GM21717 (cell line): ENCODE measurements around the gene G6PC2.
"Not testable (repeated sequence)": the region's sequence is repeated elsewhere in the genome, so short reads cannot be mapped to it uniquely, and the experiment has no call there.

Experiments used
- ATAC-seq: cut with Tn5 transposase; IDR thresholded peaks from one replicate; pipeline ENCODE4 v1.9.1; 2021; ENCODE audit warnings: mild to moderate bottlenecking, moderate library complexity; ENCODE audit not compliant: unreplicated experiment

The G6PC2 gene, protein sequence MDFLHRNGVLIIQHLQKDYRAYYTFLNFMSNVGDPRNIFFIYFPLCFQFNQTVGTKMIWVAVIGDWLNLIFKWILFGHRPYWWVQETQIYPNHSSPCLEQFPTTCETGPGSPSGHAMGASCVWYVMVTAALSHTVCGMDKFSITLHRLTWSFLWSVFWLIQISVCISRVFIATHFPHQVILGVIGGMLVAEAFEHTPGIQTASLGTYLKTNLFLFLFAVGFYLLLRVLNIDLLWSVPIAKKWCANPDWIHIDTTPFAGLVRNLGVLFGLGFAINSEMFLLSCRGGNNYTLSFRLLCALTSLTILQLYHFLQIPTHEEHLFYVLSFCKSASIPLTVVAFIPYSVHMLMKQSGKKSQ

DNA sequence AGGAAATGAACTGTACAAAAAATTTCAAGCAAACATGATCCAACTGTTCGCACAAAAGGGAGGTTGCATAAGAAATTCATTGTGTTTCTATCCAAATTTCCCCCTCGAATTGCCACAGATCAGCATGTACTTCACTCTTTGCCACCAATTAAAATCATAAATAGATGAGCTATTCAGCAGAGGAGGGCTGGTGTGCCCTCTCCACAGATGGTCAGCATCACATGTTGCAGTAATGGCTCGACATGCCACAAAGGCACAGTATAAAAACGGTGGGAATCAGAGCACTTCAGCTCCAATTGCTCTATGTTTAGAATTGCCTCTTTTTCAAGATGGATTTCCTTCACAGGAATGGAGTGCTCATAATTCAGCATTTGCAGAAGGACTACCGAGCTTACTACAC is at the start of gene G6PC2:
TSS of gene G6PC2 (plus strand) at position 289 of the 400 bp plus-strand sequence. CDS start at position 330, 41 bp downstream.
- ATAC-seq: no peak

- ATAC-seq: no peak
Measured at GRCh38 chr2:168851674-168852320, 49.3 kb upstream of the G6PC2 start.

DNA sequence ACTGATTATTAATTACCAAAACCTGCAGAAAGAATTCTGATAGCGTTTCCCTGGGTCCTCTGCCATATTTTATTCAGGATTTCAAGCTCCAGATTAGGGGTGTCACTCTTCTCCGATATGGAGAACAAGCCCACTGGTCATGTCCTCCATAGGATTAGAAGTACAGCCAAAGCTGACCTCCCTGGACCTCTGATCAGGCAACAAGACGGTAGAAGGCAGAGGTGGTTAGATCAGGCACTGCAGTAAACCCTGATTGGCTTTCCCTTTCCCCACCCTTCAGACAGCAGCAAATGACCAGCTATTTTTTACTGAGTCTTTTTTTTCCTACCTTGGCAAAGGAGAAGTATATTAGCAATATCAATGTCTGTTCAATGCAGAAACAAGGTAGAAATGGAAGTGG is 48.6 kb upstream of the G6PC2 start:
- ATAC-seq: no peak

DNA sequence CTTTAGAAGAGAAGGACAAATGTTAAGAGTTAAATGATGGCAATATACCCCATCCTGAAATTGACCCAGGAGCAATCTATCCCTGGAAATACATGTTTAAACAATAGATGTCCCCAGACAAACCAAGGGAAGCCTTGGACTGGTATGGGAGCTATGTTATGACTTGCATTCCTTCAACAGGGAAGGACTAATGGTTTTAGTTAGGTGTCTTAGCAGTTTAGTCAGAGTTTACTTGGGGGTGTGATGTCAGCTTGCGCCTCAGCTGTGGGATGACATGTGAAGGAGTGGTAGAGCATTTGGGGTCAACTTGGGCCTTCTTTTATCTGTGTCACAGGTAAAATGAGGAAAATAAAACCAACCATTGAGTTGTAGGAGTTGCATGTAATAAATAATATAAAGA is 47.6 kb upstream of the G6PC2 start:
- ATAC-seq: no peak

GRCh38 chr2:168854651-168855050 is 46.4 kb upstream of the G6PC2 start:
- no peak for ATAC-seq

DNA sequence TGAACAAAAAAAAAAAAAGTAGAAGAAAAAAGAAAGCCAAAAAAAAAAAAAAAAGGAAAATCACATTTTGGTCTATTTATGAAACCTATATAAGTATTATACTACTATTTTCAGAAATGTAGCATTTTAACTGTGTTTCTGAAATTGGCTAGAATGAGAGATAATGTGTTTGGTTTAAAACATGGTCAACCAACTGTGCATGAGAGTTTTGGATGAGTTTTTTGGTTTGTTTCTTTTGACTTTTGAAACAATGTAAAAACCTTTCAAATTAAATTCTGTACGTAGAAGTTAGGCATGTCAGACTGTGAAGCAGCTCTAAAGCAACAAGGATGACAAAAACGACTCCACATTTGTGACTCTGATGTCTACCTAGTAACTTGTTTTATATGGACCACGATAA is 45.5 kb upstream of the G6PC2 start:
- ATAC-seq: no peak

DNA sequence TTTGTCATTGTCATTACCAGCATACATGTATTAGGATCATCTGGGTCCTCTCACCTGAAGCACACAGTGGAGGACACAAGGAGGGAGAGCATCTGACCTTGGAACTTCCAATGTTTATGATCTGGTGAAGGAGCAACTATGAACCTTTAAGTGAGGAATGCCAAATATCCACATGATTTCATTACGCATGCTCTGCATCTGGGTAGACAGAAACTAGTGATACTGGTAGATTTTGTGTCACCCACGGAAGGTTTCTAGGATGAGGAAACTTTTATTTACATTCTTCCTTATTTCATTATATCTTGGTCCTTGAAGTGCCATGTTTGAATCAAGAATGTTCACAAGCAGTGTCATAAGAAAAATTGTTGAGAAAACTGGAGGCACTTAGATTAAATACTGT is 42.9 kb upstream of the G6PC2 start:
- no peak for ATAC-seq

DNA sequence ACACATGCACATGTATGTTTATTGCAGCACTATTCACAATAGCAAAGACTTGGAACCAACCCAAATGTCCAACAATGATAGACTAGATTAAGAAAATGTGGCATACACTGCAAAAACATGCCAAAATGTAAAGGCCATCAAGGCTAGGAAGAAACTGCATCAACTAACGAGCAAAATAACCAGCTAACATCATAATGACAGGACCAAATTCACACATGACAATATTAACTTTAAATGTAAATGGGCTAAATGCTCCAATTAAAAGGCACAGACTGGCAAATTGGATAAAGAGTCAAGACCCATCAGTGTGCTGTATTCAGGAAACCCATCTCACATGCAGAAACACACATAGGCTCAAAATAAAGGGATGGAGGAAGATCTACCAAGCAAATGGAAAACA is 33.9 kb upstream of the G6PC2 start:
- ATAC-seq: not testable (repeated sequence)

DNA sequence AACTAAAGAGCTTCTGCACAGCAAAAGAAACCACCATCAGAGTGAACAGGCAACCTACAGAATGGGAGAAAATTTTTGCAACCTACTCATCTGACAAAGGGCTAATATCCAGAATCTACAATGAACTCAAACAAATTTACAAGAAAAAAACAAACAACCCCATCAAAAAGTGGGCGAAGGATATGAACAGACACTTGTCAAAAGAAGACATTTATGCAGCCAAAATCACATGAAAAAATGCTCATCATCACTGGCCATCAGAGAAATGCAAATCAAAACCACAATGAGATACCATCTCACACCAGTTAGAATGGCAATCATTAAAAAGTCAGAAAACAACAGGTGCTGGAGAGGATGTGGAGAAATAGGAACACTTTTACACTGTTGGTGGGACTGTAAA is 30.7 kb upstream of the G6PC2 start:
- ATAC-seq: not testable (repeated sequence)

DNA sequence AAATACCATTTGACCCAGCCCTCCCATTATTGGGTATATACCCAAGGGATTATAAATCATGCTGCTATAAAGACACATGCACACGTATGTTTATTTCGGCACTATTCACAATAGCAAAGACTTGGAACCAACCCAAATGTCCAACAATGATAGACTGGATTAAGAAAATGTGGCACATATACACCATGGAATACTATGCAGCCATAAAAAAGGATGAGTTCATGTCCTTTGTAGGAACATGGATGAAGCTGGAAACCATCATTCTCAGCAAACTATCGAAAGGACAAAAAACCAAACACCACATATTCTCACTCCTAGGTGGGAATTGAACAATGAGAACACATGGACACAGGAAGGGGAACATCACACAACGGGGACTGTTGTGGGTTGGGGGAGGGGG is 30.3 kb upstream of the G6PC2 start:
- ATAC-seq: not testable (repeated sequence)

GRCh38 chr2:168874368-168875054 is 26.6 kb upstream of the G6PC2 start:
- no peak for ATAC-seq

- ATAC-seq: not testable (repeated sequence)
Measured at GRCh38 chr2:168882163-168882562, 18.9 kb upstream of the G6PC2 start.

DNA sequence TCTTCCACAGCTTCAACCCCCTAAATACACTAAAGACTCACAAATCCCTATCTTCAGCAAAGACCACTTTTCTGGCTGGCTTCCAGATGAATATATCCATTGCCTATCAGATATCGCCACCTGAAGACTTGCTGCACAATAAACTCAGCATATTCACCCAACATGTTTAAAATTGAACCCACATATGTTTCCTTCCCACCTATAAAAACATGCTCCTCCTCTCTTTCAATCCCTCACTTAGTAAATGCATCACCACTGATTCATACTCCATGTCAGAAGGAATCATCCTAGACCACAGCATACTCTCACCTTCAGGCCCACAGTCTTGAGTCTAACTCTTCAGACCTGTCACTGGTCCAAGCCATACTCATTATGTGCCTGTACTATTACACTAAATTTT is 16.1 kb upstream of the G6PC2 start:
- no peak for ATAC-seq

GRCh38 chr2:168889635-168890005 is 11.5 kb upstream of the G6PC2 start:
- peak; percentile 4 for ATAC-seq

DNA sequence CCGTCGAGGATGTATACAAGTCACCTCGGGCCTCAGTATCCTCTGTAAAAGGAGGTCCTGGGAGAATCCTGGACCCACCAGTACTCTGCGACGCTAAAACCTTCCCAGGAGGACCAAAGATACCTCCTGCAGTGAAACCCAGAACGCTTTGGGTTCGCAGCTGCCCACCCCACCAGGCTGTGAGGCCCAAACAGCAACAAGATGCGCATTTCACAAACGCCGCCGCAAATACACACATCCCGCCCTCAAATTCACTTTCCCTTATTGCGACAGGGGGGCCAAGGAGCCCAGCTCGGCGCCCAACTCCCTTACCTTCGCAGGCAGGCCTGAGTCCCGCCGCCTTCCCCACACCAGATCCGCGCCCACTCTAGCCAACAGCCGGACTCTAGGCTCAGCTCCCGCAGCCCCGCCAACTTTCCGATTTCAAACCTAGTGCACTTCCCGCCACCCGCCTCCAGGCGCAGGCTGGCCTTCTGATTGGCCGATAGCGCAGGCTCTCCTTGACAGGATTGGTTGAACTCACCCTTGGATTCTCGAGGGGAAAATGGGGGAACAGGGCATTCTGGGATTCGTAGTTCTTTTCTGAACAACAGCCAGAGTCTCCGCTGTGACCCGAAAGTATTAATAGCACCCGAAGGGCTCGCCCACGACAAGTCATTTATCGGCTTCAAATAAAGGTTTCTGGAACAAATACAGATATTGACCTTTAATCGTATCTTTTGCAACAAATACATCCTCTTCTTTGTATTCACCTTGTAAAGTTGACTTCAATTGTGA is 10.9 kb upstream of the G6PC2 start, which contains the start of gene SPC25:
TSS of gene SPC25 (minus strand) at position 425 of the 777 bp plus-strand sequence. CDS start 911 bp downstream, outside the sequence.
- peak; percentile 100 for ATAC-seq

GRCh38 chr2:168892327-168892726 is 8.8 kb upstream of the G6PC2 start:
- ATAC-seq: no peak

GRCh38 chr2:168894101-168894500 is 7.0 kb upstream of the G6PC2 start:
- ATAC-seq: no peak

DNA sequence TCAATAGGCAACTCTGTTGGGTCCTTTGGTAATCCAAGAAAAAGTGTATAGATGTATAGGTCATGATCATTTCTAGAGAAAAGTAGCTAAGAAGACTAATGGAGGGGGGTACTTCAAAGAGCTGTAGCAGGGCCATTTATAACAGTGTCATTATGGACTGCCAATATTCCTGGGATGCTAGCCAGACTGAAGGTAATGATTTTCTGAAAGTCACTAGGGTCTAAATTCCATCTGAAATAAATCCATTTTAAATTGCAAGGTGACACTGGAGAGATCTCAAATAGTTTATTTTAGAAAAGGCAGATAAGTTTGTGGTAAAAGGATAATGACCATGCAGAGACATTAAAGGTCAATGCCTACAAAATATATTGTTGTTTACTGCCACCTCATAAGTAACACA is 6.4 kb upstream of the G6PC2 start:
- ATAC-seq: no peak

- ATAC-seq: no peak
Measured at GRCh38 chr2:168895771-168896170, 5.3 kb upstream of the G6PC2 start.

GRCh38 chr2:168896783-168897182 is 4.3 kb upstream of the G6PC2 start:
- ATAC-seq: no peak

DNA sequence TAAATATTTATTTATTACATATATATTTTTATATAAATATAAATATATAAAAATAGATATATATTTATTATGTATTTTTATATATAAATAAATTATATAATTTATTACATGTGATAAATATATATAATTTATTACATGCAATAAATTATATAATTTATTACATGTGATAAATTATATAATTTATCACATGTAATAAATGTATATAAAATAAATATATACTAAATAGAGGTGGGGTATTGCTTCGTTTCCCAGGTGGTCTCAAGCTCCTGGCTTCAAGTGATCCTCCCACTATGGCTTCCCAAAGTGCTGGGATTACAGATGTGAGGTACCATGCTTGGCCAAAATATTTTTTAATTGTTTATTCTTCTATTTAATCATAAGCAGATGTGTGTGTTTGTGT is 3.6 kb upstream of the G6PC2 start:
- ATAC-seq: no peak
